DOHH2 (cell line): ENCODE measurements around the gene MAPK4.

Experiments used
- EZH2phosphoT487 ChIP-seq: fragments of 200-600 bp; sonication (generic); IDR thresholded peaks from 2 replicates; pipeline ENCODE4 v1.6.1; 2017; ENCODE audit warnings: borderline replicate concordance, mild to moderate bottlenecking, antibody characterized with exemption, low read length, moderate library complexity, mixed read lengths
- TF ChIP-seq, protein P1 (sequence below): fragments of 200-600 bp; sonication (generic); IDR thresholded peaks from one replicate; pipeline ENCODE4 v1.5.1; 2014; ENCODE audit warnings: antibody characterized with exemption, mild to moderate bottlenecking, low read depth, low read length; ENCODE audit not compliant: poor library complexity, severe bottlenecking

DNA sequence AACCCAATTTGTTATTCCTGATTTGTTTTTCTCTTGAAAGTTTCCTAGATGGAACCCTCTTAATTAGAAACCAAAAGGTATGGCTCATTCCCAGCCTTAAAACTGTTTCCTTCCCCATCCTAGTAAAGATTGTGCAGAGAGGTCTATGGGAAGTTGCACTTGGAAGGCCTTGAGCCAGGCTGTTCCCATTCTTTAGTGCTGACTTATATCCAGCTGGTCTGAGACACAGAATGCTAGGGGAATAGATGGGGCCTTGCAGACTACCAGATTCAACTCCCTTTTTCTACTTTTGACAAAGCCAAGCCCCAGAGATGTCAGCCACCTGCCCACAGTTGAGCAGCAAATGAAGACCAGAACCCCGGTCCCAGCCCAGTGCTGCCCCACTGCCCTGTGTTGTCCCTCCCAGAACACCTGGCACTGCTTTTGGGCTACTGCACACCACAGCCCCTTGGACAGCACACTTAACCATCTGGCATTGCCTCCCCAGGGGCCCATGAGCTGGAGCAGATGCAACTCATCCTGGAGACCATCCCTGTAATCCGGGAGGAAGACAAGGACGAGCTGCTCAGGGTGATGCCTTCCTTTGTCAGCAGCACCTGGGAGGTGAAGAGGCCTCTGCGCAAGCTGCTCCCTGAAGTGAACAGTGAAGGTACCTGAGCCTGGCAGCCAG, 161.7 kb downstream of the MAPK4 start:
- TF ChIP-seq, protein P1, sequence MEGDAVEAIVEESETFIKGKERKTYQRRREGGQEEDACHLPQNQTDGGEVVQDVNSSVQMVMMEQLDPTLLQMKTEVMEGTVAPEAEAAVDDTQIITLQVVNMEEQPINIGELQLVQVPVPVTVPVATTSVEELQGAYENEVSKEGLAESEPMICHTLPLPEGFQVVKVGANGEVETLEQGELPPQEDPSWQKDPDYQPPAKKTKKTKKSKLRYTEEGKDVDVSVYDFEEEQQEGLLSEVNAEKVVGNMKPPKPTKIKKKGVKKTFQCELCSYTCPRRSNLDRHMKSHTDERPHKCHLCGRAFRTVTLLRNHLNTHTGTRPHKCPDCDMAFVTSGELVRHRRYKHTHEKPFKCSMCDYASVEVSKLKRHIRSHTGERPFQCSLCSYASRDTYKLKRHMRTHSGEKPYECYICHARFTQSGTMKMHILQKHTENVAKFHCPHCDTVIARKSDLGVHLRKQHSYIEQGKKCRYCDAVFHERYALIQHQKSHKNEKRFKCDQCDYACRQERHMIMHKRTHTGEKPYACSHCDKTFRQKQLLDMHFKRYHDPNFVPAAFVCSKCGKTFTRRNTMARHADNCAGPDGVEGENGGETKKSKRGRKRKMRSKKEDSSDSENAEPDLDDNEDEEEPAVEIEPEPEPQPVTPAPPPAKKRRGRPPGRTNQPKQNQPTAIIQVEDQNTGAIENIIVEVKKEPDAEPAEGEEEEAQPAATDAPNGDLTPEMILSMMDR: no peak
- TF ChIP-seq EZH2phosphoT487: no peak
